Thyroid gland (tissue), 4 donors: ENCODE data around the gene ADCY9. TPM values are rescaled to one million over a fixed set of nuclear protein-coding genes. Genes with fewer than 3 reads are reported as not detected.

Experiments used
- DNase-seq, 2 donors: peaks; one replicate each; pipeline ENCODE4 v3.0.0-alpha.2; 2019
- H3K27ac ChIP-seq, 3 donors: fragments of 200-600 bp; sonication (generic); 1 replicate in 2 of 3; 2 replicates in 1 of 3; pipeline ENCODE4 v1.5.1; 2016 to 2019; ENCODE audit warnings: mild to moderate bottlenecking in 1 of 3, moderate library complexity in 1 of 3
- H3K27me3 ChIP-seq: fragments of 200-600 bp; sonication (generic); one replicate; pipeline ENCODE4 v1.5.1; 2019
- H3K36me3 ChIP-seq, 2 donors: fragments of 200-600 bp; sonication (generic); one replicate each; pipeline ENCODE4 v1.5.1; 2016 to 2019
- H3K4me1 ChIP-seq, 2 donors: fragments of 200-600 bp; sonication (generic); one replicate each; pipeline ENCODE4 v1.5.1; 2017 to 2019
- H3K4me3 ChIP-seq, 3 donors: fragments of 200-600 bp; sonication (generic); replicated peaks in 1 of 3; 1 replicate in 2 of 3; 2 replicates in 1 of 3; pipeline ENCODE4 v1.5.1; 2016; ENCODE audit warnings: mild to moderate bottlenecking in 1 of 3
- H3K9me3 ChIP-seq: fragments of 200-600 bp; sonication (generic); one replicate; pipeline ENCODE4 v1.5.1; 2017
- CTCF ChIP-seq, 6 experiments: fragments of 200-600 bp in 3 of 6; fragments of 450-650 bp in 3 of 6; sonication (generic) in 3 of 6; IDR thresholded peaks; one replicate each; pipeline ENCODE4 v1.5.1; 2016 to 2019; ENCODE audit warnings: antibody characterized with exemption in 6 of 6, mild to moderate bottlenecking in 2 of 6, inconsistent platforms in 1 of 6, moderate library complexity in 1 of 6
- POLR2A ChIP-seq, 2 donors: fragments of 450-650 bp; IDR thresholded peaks; one replicate each; pipeline ENCODE4 v1.6.1; 2017; ENCODE audit warnings: antibody characterized with exemption in 2 of 2, mild to moderate bottlenecking in 2 of 2, moderate library complexity in 1 of 2
- WGBS, 2 donors: methylation state at CpG; one replicate each; pipeline ENCODE4 v1.1.5; 2017; 5-methylcytosine and 5-hydroxymethylcytosine counted together
- intact Hi-C: fragments of 100-400 bp; cut with DNase I; formaldehyde crosslinking; loops from one replicate; pipeline ENCODE4 v1.15.1; 2023
- total RNA-seq, 4 donors: library from RNA; depleted of rRNA; stranded (reverse); fragments of >200 nt; gene quantifications; one replicate each; pipeline ENCODE4 v1.2.3, GENCODE V29; 2016

The ADCY9 gene
- total RNA-seq, 4 donors from 2014 or later: 61.4 to 123 (median 94.1) TPM

- no peak for TF ChIP-seq CTCF (IDR thresholded peaks at IDR 0.05)
- TF ChIP-seq POLR2A (IDR thresholded peaks at IDR 0.05): no peak
- Histone ChIP-seq H3K9me3 (no peaks in the 10 kb centered on the region), H3K4me3 (no peak overlapping the region), H3K4me1 (peaks cover 14 to 23% of the 10 kb centered on the region in 2 donors), H3K27ac (peak overlapping the region in 2 of 3 donors; percentile 52 to 92), H3K36me3 (no peaks in the 10 kb centered on the region), H3K27me3 (no peaks in the 10 kb centered on the region)
- 92 to 93% methylated on average over 15 of the region's 15 CpGs for WGBS, 2 donors
- intact Hi-C loops: no loop called here
- no peak for DNase-seq
These were observed 104.2 kb downstream of the ADCY9 start for GRCh38 chr16:4011940-4012629.

- WGBS, 2 donors: 78 to 80% methylated on average over 20 of the region's 20 CpGs
- TF ChIP-seq CTCF (IDR thresholded peaks at IDR 0.05): no peak
- no peak for TF ChIP-seq POLR2A (IDR thresholded peaks at IDR 0.05)
- Histone ChIP-seq H3K36me3 (no peaks in the 10 kb centered on the region), H3K27ac (peak overlapping the region in 2 of 3 donors; percentile 43 to 52), H3K4me1 (peaks cover 14 to 23% of the 10 kb centered on the region in 2 donors), H3K4me3 (no peak overlapping the region), H3K9me3 (no peaks in the 10 kb centered on the region), H3K27me3 (no peaks in the 10 kb centered on the region)
- intact Hi-C loops: no loop called here
- DNase-seq: no peak
These were observed 104.9 kb downstream of the ADCY9 start for GRCh38 chr16:4011225-4011939.

GRCh38 chr16:4010225-4011158, 105.8 kb downstream of the ADCY9 start:
- DNase-seq: no peak
- Histone ChIP-seq H3K9me3 (no peaks in the 10 kb centered on the region), H3K36me3 (no peaks in the 10 kb centered on the region), H3K27me3 (no peaks in the 10 kb centered on the region), H3K4me1 (peaks cover 14 to 23% of the 10 kb centered on the region in 2 donors), H3K4me3 (no peak overlapping the region), H3K27ac (peak overlapping the region in 2 of 3 donors; percentile 43 to 52)
- WGBS, 2 donors: 77 to 83% methylated on average over 30 to 31 of the region's 32 CpGs
- TF ChIP-seq POLR2A (IDR thresholded peaks at IDR 0.05): no peak
- no peak for TF ChIP-seq CTCF (IDR thresholded peaks at IDR 0.05)
- intact Hi-C loops: no loop called here

GRCh38 chr16:4009177-4009576, 107.1 kb downstream of the ADCY9 start:
- TF ChIP-seq CTCF (IDR thresholded peaks at IDR 0.05) (no peak), POLR2A (IDR thresholded peaks at IDR 0.05) (no peak)
- Histone ChIP-seq H3K4me3 (no peak overlapping the region), H3K27ac (peak overlapping the region in 1 of 3 donors; percentile 46), H3K9me3 (no peaks in the 10 kb centered on the region), H3K4me1 (peaks cover 14 to 21% of the 10 kb centered on the region in 2 donors), H3K27me3 (no peaks in the 10 kb centered on the region), H3K36me3 (no peaks in the 10 kb centered on the region)
- no peak for DNase-seq
- 91 to 96% methylated on average over 6 of the region's 6 CpGs for WGBS, 2 donors
- intact Hi-C loops: no loop called here
